Measurements from ENCODE around the gene TRIM71. TPM values are rescaled to one million over a fixed set of nuclear protein-coding genes. Genes with fewer than 3 reads are reported as not detected.

TRIM71 gene
- total RNA-seq, 3 donors from 2014 or later, result not detected

DNA sequence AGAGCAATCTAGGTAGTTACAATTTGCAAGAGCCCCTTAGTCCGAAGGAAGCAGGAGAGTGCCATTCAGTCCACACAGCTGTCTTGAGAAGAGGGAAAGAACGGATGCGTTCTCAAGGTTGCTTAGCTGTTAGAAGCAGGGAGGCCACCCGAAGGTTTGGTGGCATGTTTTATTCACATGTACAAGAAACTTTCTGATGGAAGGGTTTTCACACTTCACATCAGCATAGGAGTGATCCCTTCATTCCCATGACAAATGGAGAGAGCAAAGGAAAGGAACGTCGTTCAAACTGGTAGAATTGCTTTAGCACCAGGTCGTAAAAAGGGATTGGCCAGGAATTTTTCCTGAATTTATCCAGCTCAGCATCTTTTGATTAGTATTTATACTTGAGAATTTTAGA, 53.5 kb downstream of the TRIM71 start:
- no peak overlapping the region for H3K4me3 ChIP-seq
- intact Hi-C loops (cut with DNase I, micrococcal nuclease), result no loop called here
- no peaks in the 10 kb centered on the region for H3K9me3 ChIP-seq
- TF ChIP-seq CTCF (IDR thresholded peaks at IDR 0.05), result no peak
- H3K4me1 ChIP-seq (ENCODE audit: low read depth), result no peaks in the 10 kb centered on the region
- ATAC-seq (no peak), DNase-seq (no peak)
- H3K36me3 ChIP-seq (ENCODE audit: low read depth), result no peaks in the 10 kb centered on the region

DNA sequence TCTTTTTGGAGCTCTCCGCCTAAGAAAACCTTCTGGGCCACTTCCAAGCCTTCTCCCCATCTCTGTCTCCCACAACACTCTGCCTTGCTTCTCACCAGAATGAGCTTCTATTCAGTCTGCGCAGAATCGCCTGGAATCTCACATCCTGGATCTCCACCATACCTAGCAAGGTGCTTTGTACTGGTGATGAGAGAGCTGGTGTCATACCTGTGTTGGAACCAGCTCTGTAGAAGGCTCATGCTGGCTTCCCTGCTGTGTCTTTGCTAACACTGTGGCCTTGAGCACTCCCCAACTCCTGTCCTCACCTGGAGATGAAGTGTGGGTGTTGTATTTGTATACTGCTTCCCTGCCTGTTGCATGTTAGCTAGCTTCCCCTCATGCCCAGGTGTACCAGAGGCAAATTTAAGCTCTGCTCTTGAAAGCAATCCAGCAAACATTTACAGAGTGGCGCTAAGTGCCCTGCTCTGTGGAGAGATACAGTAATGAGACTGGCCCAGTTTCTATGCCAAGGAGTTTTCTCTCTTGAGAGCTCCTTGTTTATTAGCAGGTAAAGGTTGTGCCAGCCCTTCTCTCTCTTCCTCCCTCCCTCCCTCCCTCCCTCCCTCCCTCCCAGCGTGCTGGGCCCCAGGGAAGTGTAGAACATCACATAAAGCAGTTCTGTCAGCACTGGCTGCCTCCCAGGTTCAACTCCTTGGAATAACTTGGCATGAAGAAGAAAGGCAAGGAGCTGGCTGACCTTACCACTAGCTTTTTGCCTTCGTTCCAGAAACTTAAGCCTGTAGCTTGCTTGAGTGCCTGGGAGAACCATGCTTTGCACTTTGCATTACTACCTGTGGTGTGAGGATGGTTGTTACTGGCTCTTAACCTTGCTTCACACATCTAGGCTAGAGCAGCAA, 54.9 kb downstream of the TRIM71 start:
- TF ChIP-seq CTCF (IDR thresholded peaks at IDR 0.05), result no peak
- ATAC-seq (peak; percentile 36), DNase-seq (no peak)
- H3K4me1 ChIP-seq (ENCODE audit: low read depth), result no peaks in the 10 kb centered on the region
- no peaks in the 10 kb centered on the region for H3K36me3 ChIP-seq (ENCODE audit: low read depth)
- H3K4me3 ChIP-seq, result no peak overlapping the region
- intact Hi-C loops (cut with DNase I, micrococcal nuclease), result no loop called here
- H3K9me3 ChIP-seq, result no peaks in the 10 kb centered on the region

DNA sequence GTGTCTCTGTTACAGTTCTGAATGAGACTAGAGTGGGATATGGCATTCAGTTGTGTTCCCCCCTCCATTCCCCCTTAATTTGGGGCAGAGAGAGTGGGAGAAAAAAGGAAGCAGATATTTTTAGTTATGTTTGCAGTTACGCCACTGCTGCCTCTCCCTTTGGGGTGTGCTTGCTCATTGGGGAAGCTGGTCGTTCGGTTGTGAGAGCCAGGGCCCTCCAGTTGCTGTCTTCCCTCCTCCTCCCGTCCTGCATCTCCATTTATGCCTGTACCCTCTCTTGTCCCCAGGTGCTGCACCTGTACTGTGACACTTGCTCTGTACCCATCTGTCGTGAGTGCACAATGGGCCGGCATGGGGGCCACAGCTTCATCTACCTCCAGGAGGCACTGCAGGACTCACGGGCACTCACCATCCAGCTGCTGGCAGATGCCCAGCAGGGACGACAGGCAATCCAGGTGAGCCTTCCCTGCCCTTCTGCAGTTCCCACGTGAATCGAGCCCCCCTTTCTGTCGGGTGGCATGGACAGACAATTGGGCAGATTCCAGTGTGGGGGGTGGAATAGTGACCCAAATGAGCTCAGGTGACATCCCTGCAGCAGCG, 55.8 kb downstream of the TRIM71 start:
- Histone ChIP-seq H3K9me3 (no peaks in the 10 kb centered on the region), H3K4me3 (no peak overlapping the region), H3K4me1 (ENCODE audit: low read depth) (no peaks in the 10 kb centered on the region), H3K36me3 (ENCODE audit: low read depth) (no peaks in the 10 kb centered on the region)
- no peak for TF ChIP-seq CTCF (IDR thresholded peaks at IDR 0.05)
- peak; percentile 41 for ATAC-seq
- intact Hi-C loops (cut with DNase I, micrococcal nuclease), result no loop called here
- DNase-seq, result no peak

DNA sequence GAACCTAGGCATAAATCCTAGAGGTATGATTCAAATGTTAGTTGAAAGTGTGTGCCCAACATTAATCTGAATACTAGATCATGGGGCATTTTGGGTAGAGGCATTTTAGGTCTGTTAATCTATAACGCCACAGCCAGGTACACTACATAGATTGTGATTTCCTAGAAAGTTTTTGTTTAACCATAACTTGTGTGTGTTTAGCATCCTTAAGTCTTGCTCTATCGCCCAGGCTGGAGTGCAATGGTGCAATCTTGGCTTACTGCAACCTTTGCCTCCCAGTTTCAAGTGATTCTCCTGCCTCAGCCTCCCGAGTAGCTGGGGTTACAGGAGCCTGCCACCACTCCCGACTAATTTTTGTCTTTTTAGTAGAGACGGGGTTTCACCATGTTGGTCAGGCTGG, 59.1 kb downstream of the TRIM71 start:
- H3K9me3 ChIP-seq, result no peaks in the 10 kb centered on the region
- DNase-seq, result no peak
- no peaks in the 10 kb centered on the region for H3K4me1 ChIP-seq (ENCODE audit: low read depth)
- no peak for TF ChIP-seq CTCF (IDR thresholded peaks at IDR 0.05)
- no peaks in the 10 kb centered on the region for H3K36me3 ChIP-seq (ENCODE audit: low read depth)
- H3K4me3 ChIP-seq, result no peak overlapping the region
- no peak for ATAC-seq
- intact Hi-C loops (cut with DNase I, micrococcal nuclease), result no loop called here

DNA sequence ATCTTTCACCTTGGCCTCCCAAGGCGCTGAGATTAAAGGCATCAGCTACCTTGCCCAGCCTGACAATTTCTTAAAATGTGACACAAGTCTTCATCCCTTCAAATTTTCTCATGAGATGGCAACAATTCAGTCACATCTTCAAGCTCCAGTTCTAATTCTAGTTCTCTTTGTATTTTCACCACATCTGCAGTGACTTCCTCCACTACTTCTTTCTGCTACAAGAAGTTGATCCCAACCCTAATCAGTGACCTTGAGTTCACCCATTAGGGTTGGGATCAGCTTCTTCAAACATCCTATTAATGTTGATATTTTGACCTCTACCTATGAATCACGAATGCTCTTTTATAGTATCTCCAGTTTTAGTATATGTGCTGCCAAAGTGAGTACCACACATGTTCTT, 59.8 kb downstream of the TRIM71 start:
- H3K36me3 ChIP-seq (ENCODE audit: low read depth), result no peaks in the 10 kb centered on the region
- DNase-seq, result no peak
- no peaks in the 10 kb centered on the region for H3K9me3 ChIP-seq
- no peaks in the 10 kb centered on the region for H3K4me1 ChIP-seq (ENCODE audit: low read depth)
- ATAC-seq, result no peak
- H3K4me3 ChIP-seq, result no peak overlapping the region
- intact Hi-C loops (cut with DNase I, micrococcal nuclease), result no loop called here
- TF ChIP-seq CTCF (IDR thresholded peaks at IDR 0.05), result no peak

Data from mucosa of descending colon (tissue), 3 donors.